Kidney (tissue), 14 donors: ENCODE data around the gene URI1. TPM values are rescaled to one million over a fixed set of nuclear protein-coding genes. Genes with fewer than 3 reads are reported as not detected.

Experiments used
- DNase-seq, 5 donors: peaks; one replicate each; pipeline ENCODE4 v3.0.0-alpha.2; 2013 to 2020
- FAIRE-seq: peaks from 2 replicates; lab custom pipeline; 2012; peaks lifted over from hg19 to GRCh38; lab: Jason Lieb, UNC
- H3K27ac ChIP-seq, 2 donors: one replicate each; pipeline ENCODE4 v1.7.0; 2013; ENCODE audit warnings: low read depth in 2 of 2, low read length in 2 of 2, inconsistent platforms in 1 of 2
- H3K27me3 ChIP-seq: one replicate; pipeline ENCODE4 v1.7.1; 2013; ENCODE audit warnings: low read length, inconsistent platforms; ENCODE audit not compliant: control insufficient read depth, insufficient read depth
- H3K36me3 ChIP-seq, 3 donors: one replicate each; pipeline versions ENCODE4 v1.7.0 to v1.7.1; 2013; ENCODE audit warnings: low read length in 3 of 3, control low read depth in 1 of 3, inconsistent platforms in 1 of 3; ENCODE audit not compliant: insufficient read depth in 3 of 3, control insufficient read depth in 2 of 3
- H3K4me1 ChIP-seq, 3 donors: one replicate each; pipeline versions ENCODE4 v1.7.0 to v1.7.1; 2013; ENCODE audit warnings: low read length in 3 of 3, inconsistent platforms in 1 of 3, low read depth in 1 of 3; ENCODE audit not compliant: control insufficient read depth in 2 of 3, insufficient read depth in 2 of 3
- H3K4me3 ChIP-seq, 3 donors: one replicate each; pipeline versions ENCODE4 v1.7.0 to v1.8.1; 2013; ENCODE audit warnings: low read length in 3 of 3, control low read depth in 1 of 3, inconsistent platforms in 1 of 3
- H3K9ac ChIP-seq, 3 donors: one replicate each; pipeline versions ENCODE4 v1.7.0 to v1.7.1; 2013; ENCODE audit warnings: low read length in 3 of 3, control low read depth in 1 of 3, inconsistent platforms in 1 of 3
- H3K9me3 ChIP-seq, 3 donors: one replicate each; pipeline versions ENCODE4 v1.7.0 to v1.7.1; 2013; ENCODE audit warnings: low read length in 3 of 3, control low read depth in 1 of 3, inconsistent platforms in 1 of 3; ENCODE audit not compliant: control insufficient read depth in 2 of 3, insufficient read depth in 1 of 3
- intact Hi-C: fragments of 100-400 bp; cut with DNase I; formaldehyde crosslinking; loops from one replicate; pipeline ENCODE4 v1.11.1; 2022
- polyA plus RNA-seq: library from polyadenylated mRNA; stranded (reverse); fragments of 350-450 nt; fragmentation: Illumina TruSeq; extraction: RNeasy Lipid Tissue Mini Kit (QIAGEN cat#74804); gene quantifications from one replicate; pipeline ENCODE4 v1.2.3, GENCODE V29; 2014; ENCODE audit warnings: low read depth, low replicate concordance; ENCODE audit not compliant: insufficient read depth
- total RNA-seq: library from RNA; stranded (reverse); fragmentation: NEBNext Ultra II Directional; extraction: Animal tissue kit (Norgen Biotek cat#: 25700); gene quantifications from one replicate; pipeline ENCODE4 v1.2.1, GENCODE V29; 2021
- TF ChIP-seq, protein P1 (sequence below): IDR thresholded peaks from 3 replicates; pipeline ENCODE4 v1.5.1; 2012; ENCODE audit warnings: mild to moderate bottlenecking, moderate library complexity, borderline replicate concordance; ENCODE audit not compliant: insufficient read depth; ENCODE audit errors: extremely low read depth
- donor health status: control.
- donor health status: control.
- donor health status: control.
- donor health status: control.
- donor health status: control.
- donor health status: DM: yes; HTN: yes; CAD: no.
- donor health status: Normal renal cell carcinoma (clear cell type).

The URI1 gene
- total and polyA plus RNA-seq, 2 donors from 2014 or later: 34.8 to 56.3 TPM

DNA sequence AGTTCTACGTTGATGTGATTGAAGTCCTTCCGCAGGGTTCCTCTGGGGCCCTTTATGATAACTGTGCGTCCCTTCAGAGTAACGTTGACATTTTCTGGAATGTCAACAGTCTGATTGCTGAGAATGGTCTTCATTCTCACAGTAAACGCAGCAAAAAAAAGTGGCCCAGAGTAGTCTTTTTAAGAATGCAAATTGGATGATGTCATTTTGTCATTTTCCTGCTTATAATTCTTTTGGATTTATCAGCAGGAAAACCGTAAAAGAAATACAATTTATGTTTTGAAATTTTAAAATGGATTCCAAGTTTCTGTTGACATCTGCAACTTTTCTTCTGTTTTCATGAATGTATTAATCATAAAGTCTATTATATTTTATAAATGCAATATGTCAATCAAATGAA lies 14.8 kb downstream of the URI1 start:
- TF ChIP-seq, protein P1, sequence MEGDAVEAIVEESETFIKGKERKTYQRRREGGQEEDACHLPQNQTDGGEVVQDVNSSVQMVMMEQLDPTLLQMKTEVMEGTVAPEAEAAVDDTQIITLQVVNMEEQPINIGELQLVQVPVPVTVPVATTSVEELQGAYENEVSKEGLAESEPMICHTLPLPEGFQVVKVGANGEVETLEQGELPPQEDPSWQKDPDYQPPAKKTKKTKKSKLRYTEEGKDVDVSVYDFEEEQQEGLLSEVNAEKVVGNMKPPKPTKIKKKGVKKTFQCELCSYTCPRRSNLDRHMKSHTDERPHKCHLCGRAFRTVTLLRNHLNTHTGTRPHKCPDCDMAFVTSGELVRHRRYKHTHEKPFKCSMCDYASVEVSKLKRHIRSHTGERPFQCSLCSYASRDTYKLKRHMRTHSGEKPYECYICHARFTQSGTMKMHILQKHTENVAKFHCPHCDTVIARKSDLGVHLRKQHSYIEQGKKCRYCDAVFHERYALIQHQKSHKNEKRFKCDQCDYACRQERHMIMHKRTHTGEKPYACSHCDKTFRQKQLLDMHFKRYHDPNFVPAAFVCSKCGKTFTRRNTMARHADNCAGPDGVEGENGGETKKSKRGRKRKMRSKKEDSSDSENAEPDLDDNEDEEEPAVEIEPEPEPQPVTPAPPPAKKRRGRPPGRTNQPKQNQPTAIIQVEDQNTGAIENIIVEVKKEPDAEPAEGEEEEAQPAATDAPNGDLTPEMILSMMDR: no peak
- DNase-seq (no peak), FAIRE-seq (no peak)
- H3K27ac ChIP-seq: no peak overlapping the region
- intact Hi-C loops: no loop called here
- H3K9ac ChIP-seq: no peak overlapping the region
- no peaks in the 10 kb centered on the region for H3K27me3 ChIP-seq
- no peak overlapping the region for H3K4me3 ChIP-seq
- no peaks in the 10 kb centered on the region for H3K9me3 ChIP-seq
- no peaks in the 10 kb centered on the region for H3K4me1 ChIP-seq
- no peaks in the 10 kb centered on the region for H3K36me3 ChIP-seq

DNA sequence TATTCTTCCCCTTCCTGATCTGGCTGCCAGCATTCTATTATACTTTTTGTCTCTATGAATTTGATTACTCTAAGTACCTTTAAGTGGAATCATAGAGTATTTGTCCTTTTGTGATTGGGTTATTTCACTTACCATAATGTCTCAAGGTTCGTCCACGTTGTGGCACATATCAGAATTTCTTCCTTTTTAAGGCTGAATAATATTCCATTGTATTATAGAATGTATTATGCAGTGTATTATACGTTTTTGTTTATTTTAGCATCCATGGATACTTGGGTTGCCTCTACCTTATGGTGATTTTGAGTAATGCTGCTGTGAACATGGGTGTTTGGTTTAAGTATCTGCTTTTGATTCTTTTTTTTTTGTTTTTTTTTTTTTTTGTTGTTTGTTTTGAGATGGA lies 19.3 kb downstream of the URI1 start:
- no peak overlapping the region for H3K9ac ChIP-seq
- H3K4me1 ChIP-seq: peaks cover 0 to 7% (median 0%) of the 10 kb centered on the region in 3 donors
- DNase-seq: no peak
- TF ChIP-seq, protein P1: no peak
- H3K4me3 ChIP-seq: no peak overlapping the region
- H3K36me3 ChIP-seq: no peaks in the 10 kb centered on the region
- H3K27me3 ChIP-seq: no peaks in the 10 kb centered on the region
- no peak for FAIRE-seq
- H3K9me3 ChIP-seq: no peaks in the 10 kb centered on the region
- H3K27ac ChIP-seq: no peak overlapping the region
- intact Hi-C loops: no loop called here

DNA sequence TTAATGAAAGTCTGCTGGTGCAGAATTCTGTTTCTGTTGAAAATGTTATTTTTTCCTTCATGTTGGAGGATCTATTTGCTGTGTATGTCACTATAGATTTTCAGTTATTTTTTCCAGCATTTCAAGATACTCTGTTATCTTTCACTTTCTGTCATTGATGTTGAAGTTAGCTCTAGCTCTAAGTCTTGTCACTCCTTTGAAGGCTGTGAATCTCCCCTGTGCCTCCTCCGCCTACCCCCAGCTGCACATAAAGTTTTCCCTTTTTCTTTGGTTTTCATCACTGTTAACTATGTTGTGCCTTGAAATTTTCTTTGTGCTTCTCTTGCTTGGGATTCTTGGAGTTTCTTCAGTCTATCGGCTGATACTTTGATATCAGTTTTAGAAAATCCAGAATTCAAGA lies 20.8 kb downstream of the URI1 start:
- FAIRE-seq (no peak), DNase-seq (no peak)
- Histone ChIP-seq H3K4me1 (peaks cover 0 to 17% (median 0%) of the 10 kb centered on the region in 3 donors), H3K36me3 (no peaks in the 10 kb centered on the region), H3K4me3 (no peak overlapping the region), H3K27ac (no peak overlapping the region), H3K27me3 (no peaks in the 10 kb centered on the region), H3K9ac (no peak overlapping the region), H3K9me3 (no peaks in the 10 kb centered on the region)
- intact Hi-C loops: no loop called here
- TF ChIP-seq, protein P1: no peak

DNA sequence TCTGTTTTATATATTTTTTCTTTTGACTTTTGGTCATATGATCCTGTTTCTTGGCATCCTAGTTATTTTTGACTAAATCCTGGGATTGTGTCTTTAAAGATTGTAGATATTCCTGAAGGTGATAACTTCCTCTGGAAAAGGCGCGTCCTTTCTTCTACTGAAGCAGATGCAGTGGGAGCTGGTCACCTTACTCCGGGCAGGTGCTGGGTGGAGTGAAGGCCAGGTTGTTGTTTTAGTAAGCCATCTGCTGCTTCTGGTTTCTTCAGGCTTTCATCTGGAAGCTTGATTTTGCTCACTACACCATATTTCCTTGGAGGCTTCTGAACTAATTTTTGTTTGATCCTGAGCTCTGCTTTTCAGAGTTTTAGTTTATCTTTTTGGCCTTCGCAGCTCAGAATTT lies 21.5 kb downstream of the URI1 start:
- Histone ChIP-seq H3K9me3 (no peaks in the 10 kb centered on the region), H3K4me1 (peaks cover 0 to 17% (median 0%) of the 10 kb centered on the region in 3 donors), H3K9ac (no peak overlapping the region), H3K36me3 (no peaks in the 10 kb centered on the region), H3K27me3 (no peaks in the 10 kb centered on the region), H3K27ac (no peak overlapping the region), H3K4me3 (no peak overlapping the region)
- FAIRE-seq (no peak), DNase-seq (peak in 1 of 5 donors; percentile 18)
- intact Hi-C loops: no loop called here
- TF ChIP-seq, protein P1: no peak
